H9 (cell line): Measurements from ENCODE around the gene CD226. TPM values are rescaled to one million over a fixed set of nuclear protein-coding genes. Genes with fewer than 3 reads are reported as not detected.

Source experiments
- DNase-seq: peaks from one replicate; pipeline ENCODE4 v3.0.0-alpha.2; 2017
- H2AFZ ChIP-seq: one replicate; pipeline ENCODE4 v1.6.1; 2013; ENCODE audit warnings: mild to moderate bottlenecking, low read length, control low read depth, moderate library complexity
- H2AK5ac ChIP-seq: 2 replicates; pipeline ENCODE4 v1.6.1; 2013; ENCODE audit warnings: low read length, control low read depth, mixed read lengths; ENCODE audit not compliant: insufficient read length
- H2BK120ac ChIP-seq: one replicate; pipeline ENCODE4 v1.6.1; 2013; ENCODE audit warnings: low read depth, mild to moderate bottlenecking, low read length, control low read depth, inconsistent platforms; ENCODE audit not compliant: poor library complexity, severe bottlenecking
- H2BK12ac ChIP-seq: 2 replicates; pipeline ENCODE4 v1.6.1; 2013; ENCODE audit warnings: low read length, control low read depth, mixed read lengths, low read depth; ENCODE audit not compliant: insufficient read length
- H2BK15ac ChIP-seq: 2 replicates; pipeline ENCODE4 v1.6.1; 2013; ENCODE audit warnings: low read depth, low read length, control low read depth
- H2BK20ac ChIP-seq: one replicate; pipeline ENCODE4 v1.6.1; 2013; ENCODE audit warnings: low read depth, mild to moderate bottlenecking, low read length, control low read depth, inconsistent platforms; ENCODE audit not compliant: poor library complexity, severe bottlenecking
- H2BK5ac ChIP-seq: 2 replicates; pipeline ENCODE4 v1.6.1; 2013; ENCODE audit warnings: low read length, control low read depth, mixed read lengths; ENCODE audit not compliant: insufficient read length
- H3K14ac ChIP-seq: 2 replicates; pipeline ENCODE4 v1.6.1; 2013; ENCODE audit warnings: low read length, control low read depth; ENCODE audit not compliant: insufficient read depth
- H3K18ac ChIP-seq: 2 replicates; pipeline ENCODE4 v1.6.1; 2013; ENCODE audit warnings: low read depth, mild to moderate bottlenecking, mixed read lengths, low read length, control low read depth; ENCODE audit not compliant: insufficient read length
- H3K23ac ChIP-seq: 2 replicates; pipeline ENCODE4 v1.6.1; 2013; ENCODE audit warnings: low read length, control low read depth, mixed read lengths, low read depth; ENCODE audit not compliant: insufficient read length
- H3K23me2 ChIP-seq: 2 replicates; pipeline ENCODE4 v1.6.1; 2013; ENCODE audit warnings: low read depth, mild to moderate bottlenecking, mixed read lengths, low read length, control low read depth; ENCODE audit not compliant: insufficient read length, poor library complexity, severe bottlenecking
- H3K27ac ChIP-seq: 2 replicates; pipeline ENCODE4 v1.5.1; 2013; ENCODE audit warnings: low read length, control low read depth, mixed read lengths, low read depth; ENCODE audit not compliant: insufficient read length
- H3K27me3 ChIP-seq: 2 replicates; pipeline ENCODE4 v1.6.1; 2013; ENCODE audit warnings: low read length, control low read depth, inconsistent platforms; ENCODE audit not compliant: insufficient read depth
- H3K4ac ChIP-seq: 2 replicates; pipeline ENCODE4 v1.6.1; 2013; ENCODE audit warnings: low read depth, mild to moderate bottlenecking, control low read depth, inconsistent platforms, low read length, moderate library complexity
- H3K4me1 ChIP-seq: 2 replicates; pipeline ENCODE4 v1.6.1; 2013; ENCODE audit warnings: low read length, control low read depth, inconsistent platforms; ENCODE audit not compliant: insufficient read depth
- H3K4me2 ChIP-seq: 2 replicates; pipeline ENCODE4 v1.6.1; 2013; ENCODE audit warnings: low read length, control low read depth, mixed read lengths; ENCODE audit not compliant: insufficient read length, insufficient read depth
- H3K56ac ChIP-seq: 2 replicates; pipeline ENCODE4 v1.6.1; 2013; ENCODE audit warnings: low read depth, mild to moderate bottlenecking, mixed read lengths, low read length, control low read depth; ENCODE audit not compliant: insufficient read length
- H3K79me1 ChIP-seq: 2 replicates; pipeline ENCODE4 v1.6.1; 2013; ENCODE audit warnings: low read depth, mild to moderate bottlenecking, moderate library complexity, low read length, control low read depth, inconsistent platforms; ENCODE audit not compliant: insufficient read depth, poor library complexity, severe bottlenecking
- H3K79me2 ChIP-seq: 2 replicates; pipeline ENCODE4 v1.6.1; 2013; ENCODE audit warnings: low read length, control low read depth, inconsistent platforms; ENCODE audit not compliant: insufficient read depth
- H3K9ac ChIP-seq: 2 replicates; pipeline ENCODE4 v1.6.1; 2013; ENCODE audit warnings: low read length, control low read depth, mixed read lengths; ENCODE audit not compliant: insufficient read length; ENCODE audit errors: extremely low read depth
- H3K9me3 ChIP-seq: one replicate; pipeline ENCODE4 v1.6.1; 2013; ENCODE audit warnings: low read depth, low read length, inconsistent platforms; ENCODE audit not compliant: control insufficient read depth
- H3T11ph ChIP-seq: one replicate; pipeline ENCODE4 v1.6.1; 2013; ENCODE audit warnings: mild to moderate bottlenecking, low read length, control low read depth, inconsistent platforms
- H4K20me1 ChIP-seq: one replicate; pipeline ENCODE4 v1.6.1; 2013; ENCODE audit not compliant: control insufficient read depth, insufficient read length, insufficient read depth
- H4K5ac ChIP-seq: 2 replicates; pipeline ENCODE4 v1.6.1; 2013; ENCODE audit warnings: low read depth, mild to moderate bottlenecking, mixed read lengths, low read length, control low read depth; ENCODE audit not compliant: insufficient read length
- H4K8ac ChIP-seq: replicated peaks from 2 replicates; pipeline ENCODE4 v1.6.1; 2013; ENCODE audit warnings: low read length, control low read depth, mixed read lengths, low read depth; ENCODE audit not compliant: insufficient read length
- H4K91ac ChIP-seq: 2 replicates; pipeline ENCODE4 v1.6.1; 2013; ENCODE audit warnings: low read depth, mild to moderate bottlenecking, moderate library complexity, mixed read lengths, low read length, control low read depth; ENCODE audit not compliant: insufficient read length
- H3K27ac Mint-ChIP-seq, 3 experiments: 2 replicates in 2 of 3; 3 replicates in 1 of 3; pipeline ENCODE4 v1.8.0; 2020 to 2021; ENCODE audit warnings: mixed read lengths in 3 of 3, mild to moderate bottlenecking in 1 of 3, moderate library complexity in 1 of 3
- H3K27me3 Mint-ChIP-seq: 2 replicates; pipeline ENCODE4 v1.8.0; 2021; ENCODE audit warnings: low read depth, mild to moderate bottlenecking, moderate library complexity, mixed read lengths
- H3K36me3 Mint-ChIP-seq, 3 experiments: 2 replicates in 2 of 3; 3 replicates in 1 of 3; pipeline ENCODE4 v1.8.0; 2020 to 2021; ENCODE audit warnings: low read depth in 3 of 3, mixed read lengths in 3 of 3; ENCODE audit not compliant: insufficient read depth in 1 of 3
- H3K4me1 Mint-ChIP-seq, 2 experiments: 2 replicates each; pipeline ENCODE4 v1.8.0; 2020; ENCODE audit warnings: mixed read lengths in 2 of 2
- H3K4me3 Mint-ChIP-seq, 2 experiments: 2 replicates in 1 of 2; 3 replicates in 1 of 2; pipeline ENCODE4 v1.8.0; 2020 to 2021; ENCODE audit warnings: mild to moderate bottlenecking in 2 of 2, mixed read lengths in 2 of 2, moderate library complexity in 1 of 2
- H3K9me3 Mint-ChIP-seq, 2 experiments: 2 replicates in 1 of 2; 3 replicates in 1 of 2; pipeline ENCODE4 v1.8.0; 2020; ENCODE audit warnings: mild to moderate bottlenecking in 2 of 2, mixed read lengths in 2 of 2, moderate library complexity in 1 of 2
- WGBS: extraction: QIAGEN DNeasy Blood & Tissue Kit; methylation state at CpG from one replicate; pipeline ENCODE4 v1.1.7; 2013; ENCODE audit warnings: missing lambda C conversion rate, low lambda C conversion rate, mixed read lengths; ENCODE audit not compliant: insufficient read length; ENCODE audit errors: extremely low coverage; 5-methylcytosine and 5-hydroxymethylcytosine counted together
- total RNA-seq: library from RNA; stranded (reverse); gene quantifications from 2 replicates; pipeline ENCODE4 v1.2.1, GENCODE V29; 2021
- TF ChIP-seq, protein P1 (sequence below): fragments of 200-600 bp; sonication (generic); conservative IDR thresholded peaks from 3 replicates; pipeline ENCODE4 v1.8.0; 2021; ENCODE audit warnings: antibody characterized with exemption, mild to moderate bottlenecking

The CD226 gene
- total RNA-seq, 1 experiment from 2014 or later, result not detected

DNA sequence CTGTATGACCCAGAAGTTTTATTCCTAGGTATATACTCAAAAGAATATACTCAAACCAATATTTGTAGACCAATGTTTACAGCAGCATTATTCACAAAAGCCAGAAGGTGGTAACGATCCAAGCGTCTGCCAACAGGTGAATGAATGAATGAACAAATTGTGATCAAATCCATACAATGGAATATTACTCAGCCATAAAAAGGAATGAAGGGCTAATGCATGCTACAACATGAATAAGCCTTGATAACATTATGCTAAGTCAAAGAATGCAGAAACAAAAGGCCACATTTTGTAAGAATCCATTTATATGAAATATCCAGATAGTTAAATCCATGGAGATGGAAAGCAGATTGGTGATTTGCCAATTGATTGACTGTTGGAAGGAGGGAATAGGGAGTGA lies 5.5 kb upstream of the CD226 start:
- Histone ChIP-seq H3T11ph (no peak overlapping the region), H3K56ac (no peak overlapping the region), H2BK5ac (no peak overlapping the region), H4K8ac (no peak overlapping the region), H2BK12ac (no peak overlapping the region), H3K79me2 (peaks cover 3% of the 10 kb centered on the region; the same call in 1 of the 2 replicates), H2BK120ac (no peak overlapping the region), H3K23ac (no peak overlapping the region), H3K27me3 (no peaks in the 10 kb centered on the region), H3K4me1 (no peaks in the 10 kb centered on the region), H3K27ac (no peak overlapping the region), H2AK5ac (no peak overlapping the region), H3K4me2 (no peak overlapping the region), H2AFZ (no peak overlapping the region), H3K9me3 (no peaks in the 10 kb centered on the region), H3K79me1 (no peaks in the 10 kb centered on the region), H3K4ac (no peak overlapping the region), H2BK20ac (no peak overlapping the region), H3K23me2 (no peaks in the 10 kb centered on the region), H3K9ac (no peak overlapping the region), H3K14ac (no peak overlapping the region), H4K91ac (no peak overlapping the region), H4K5ac (no peak overlapping the region), H2BK15ac (no peak overlapping the region), H4K20me1 (no peaks in the 10 kb centered on the region), H3K18ac (no peak overlapping the region)
- Mint-ChIP-seq H3K36me3 (no peaks in the 10 kb centered on the region), H3K4me3 (no peak overlapping the region), H3K27me3 (no peaks in the 10 kb centered on the region), H3K4me1 (no peaks in the 10 kb centered on the region), H3K9me3 (0 out of 5 replicates have a peak, but pooled peaks cover 0 to 3% of the 10 kb centered on the region in 2 experiments), H3K27ac (no peak overlapping the region)
- no peak for DNase-seq
- TF ChIP-seq, protein P1, sequence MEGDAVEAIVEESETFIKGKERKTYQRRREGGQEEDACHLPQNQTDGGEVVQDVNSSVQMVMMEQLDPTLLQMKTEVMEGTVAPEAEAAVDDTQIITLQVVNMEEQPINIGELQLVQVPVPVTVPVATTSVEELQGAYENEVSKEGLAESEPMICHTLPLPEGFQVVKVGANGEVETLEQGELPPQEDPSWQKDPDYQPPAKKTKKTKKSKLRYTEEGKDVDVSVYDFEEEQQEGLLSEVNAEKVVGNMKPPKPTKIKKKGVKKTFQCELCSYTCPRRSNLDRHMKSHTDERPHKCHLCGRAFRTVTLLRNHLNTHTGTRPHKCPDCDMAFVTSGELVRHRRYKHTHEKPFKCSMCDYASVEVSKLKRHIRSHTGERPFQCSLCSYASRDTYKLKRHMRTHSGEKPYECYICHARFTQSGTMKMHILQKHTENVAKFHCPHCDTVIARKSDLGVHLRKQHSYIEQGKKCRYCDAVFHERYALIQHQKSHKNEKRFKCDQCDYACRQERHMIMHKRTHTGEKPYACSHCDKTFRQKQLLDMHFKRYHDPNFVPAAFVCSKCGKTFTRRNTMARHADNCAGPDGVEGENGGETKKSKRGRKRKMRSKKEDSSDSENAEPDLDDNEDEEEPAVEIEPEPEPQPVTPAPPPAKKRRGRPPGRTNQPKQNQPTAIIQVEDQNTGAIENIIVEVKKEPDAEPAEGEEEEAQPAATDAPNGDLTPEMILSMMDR, result no peak
- no CpG with 5 or more reads among the region's 2 CpGs for WGBS
